PFSK-1 (cell line): ENCODE measurements around the gene SLC25A18.

Source experiments
- POLR2AphosphoS5 ChIP-seq: IDR thresholded peaks from 2 replicates; pipeline ENCODE4 v1.6.1; 2012; ENCODE audit warnings: low read depth, mild to moderate bottlenecking, control low read depth, low read length, moderate library complexity
- SIN3A ChIP-seq: IDR thresholded peaks from 2 replicates; pipeline ENCODE4 v1.6.1; 2012; ENCODE audit warnings: mild to moderate bottlenecking, low read length, moderate library complexity, borderline replicate concordance; ENCODE audit not compliant: insufficient read depth
- TAF1 ChIP-seq: IDR thresholded peaks from 2 replicates; pipeline ENCODE4 v1.6.1; 2012; ENCODE audit warnings: low read length, control low read depth, borderline replicate concordance; ENCODE audit not compliant: insufficient read depth

GRCh38 chr22:17576470-17576869 lies 13.2 kb downstream of the SLC25A18 start:
- TF ChIP-seq TAF1 (no peak), POLR2AphosphoS5 (no peak), SIN3A (no peak)
